ENCODE results near the gene NOB1. TPM values are rescaled to one million over a fixed set of nuclear protein-coding genes. Genes with fewer than 3 reads are reported as not detected.

The NOB1 gene
- total RNA-seq, 1 experiment from 2014 or later, result 101 TPM

DNA sequence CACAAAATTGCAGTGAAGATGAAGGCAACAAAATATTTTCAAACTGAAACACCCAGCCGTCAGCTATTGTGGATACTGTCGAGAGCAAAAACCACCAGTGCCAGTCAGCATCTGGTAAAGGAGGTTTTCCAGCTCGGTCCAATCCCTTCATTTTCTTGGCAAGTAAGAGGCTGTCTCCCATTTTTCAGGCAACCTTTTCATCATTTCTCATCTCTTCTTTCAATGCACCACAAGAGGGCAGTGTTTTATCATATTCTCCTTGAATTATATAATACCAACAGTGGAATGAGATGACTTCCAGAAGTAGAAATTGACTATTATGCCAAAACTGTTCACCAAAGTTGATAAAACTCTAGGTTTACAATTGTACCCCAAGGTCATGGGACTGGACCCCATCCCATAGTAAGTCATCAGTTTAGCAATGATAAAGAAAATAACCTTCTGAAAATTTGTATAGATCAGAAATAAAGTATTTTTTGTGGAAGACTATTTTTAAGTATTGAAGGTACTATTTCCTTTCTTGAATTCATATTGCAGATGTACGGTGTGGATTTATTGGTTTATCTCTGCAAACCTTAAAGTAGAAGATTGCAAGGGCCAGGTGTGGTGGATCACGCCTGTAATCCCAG lies 45.2 kb downstream of the NOB1 start:
- H3K4ac ChIP-seq (ENCODE audit: low read depth, low read length), result no peak overlapping the region
- no peak overlapping the region for H2AFZ ChIP-seq (ENCODE audit: low read length)
- H3K4me1 Mint-ChIP-seq, result no peaks in the 10 kb centered on the region
- no peak overlapping the region for H4K8ac ChIP-seq (replicated peaks; ENCODE audit: insufficient read length, low read depth, low read length)
- TF ChIP-seq CTCF (conservative IDR thresholded peaks at IDR 0.05), result peak; percentile 81
- H3K27me3 Mint-ChIP-seq (ENCODE audit: low read depth), result no peaks in the 10 kb centered on the region
- no peaks in the 10 kb centered on the region for H3K27me3 ChIP-seq (ENCODE audit: insufficient read depth, low read length)
- no peaks in the 10 kb centered on the region for H3K9me3 ChIP-seq (ENCODE audit: control insufficient read depth, low read depth, low read length)
- no peak overlapping the region for H3K4me3 Mint-ChIP-seq
- H4K91ac ChIP-seq (ENCODE audit: insufficient read length, low read depth, low read length), result no peak overlapping the region
- no peak overlapping the region for H3K27ac ChIP-seq (ENCODE audit: insufficient read length, low read depth, low read length)
- 0 out of 7 replicates have a peak overlapping the region, but pooled peaks of 1 of the 3 experiments have one; percentile 39 for H3K27ac Mint-ChIP-seq
- H2BK15ac ChIP-seq (ENCODE audit: low read depth, low read length), result no peak overlapping the region
- H2BK12ac ChIP-seq (ENCODE audit: insufficient read length, low read depth, low read length), result no peak overlapping the region
- H3K9me3 Mint-ChIP-seq, result no peaks in the 10 kb centered on the region
- H2BK120ac ChIP-seq (ENCODE audit: low read depth, low read length, poor library complexity, severe bottlenecking), result no peak overlapping the region
- no peak overlapping the region for H3K14ac ChIP-seq (ENCODE audit: insufficient read depth, low read length)
- no peak overlapping the region for H3K4me2 ChIP-seq (ENCODE audit: insufficient read depth, insufficient read length, low read length)
- no peak overlapping the region for H3K18ac ChIP-seq (ENCODE audit: insufficient read length, low read depth, low read length)
- H3K79me2 ChIP-seq (ENCODE audit: insufficient read depth, low read length), result no peaks in the 10 kb centered on the region
- H2BK20ac ChIP-seq (ENCODE audit: low read depth, low read length, poor library complexity, severe bottlenecking), result no peak overlapping the region
- no peak overlapping the region for H3K56ac ChIP-seq (ENCODE audit: insufficient read length, low read depth, low read length)
- no peaks in the 10 kb centered on the region for H4K20me1 ChIP-seq (ENCODE audit: control insufficient read depth, insufficient read depth, insufficient read length)
- H3T11ph ChIP-seq (ENCODE audit: low read length), result no peak overlapping the region
- WGBS (ENCODE audit: extremely low coverage, insufficient read length, low lambda C conversion rate), result no CpG with 5 or more reads among the region's 5 CpGs
- H2BK5ac ChIP-seq (ENCODE audit: insufficient read length, low read length), result no peak overlapping the region
- H3K79me1 ChIP-seq (ENCODE audit: insufficient read depth, low read depth, low read length, poor library complexity, severe bottlenecking), result no peaks in the 10 kb centered on the region
- DNase-seq, result no peak
- H3K23ac ChIP-seq (ENCODE audit: insufficient read length, low read depth, low read length), result no peak overlapping the region
- H3K4me1 ChIP-seq (ENCODE audit: insufficient read depth, low read length), result no peaks in the 10 kb centered on the region
- no peak overlapping the region for H3K9ac ChIP-seq (ENCODE audit: extremely low read depth, insufficient read length, low read length)
- H3K23me2 ChIP-seq (ENCODE audit: insufficient read length, low read depth, low read length, poor library complexity, severe bottlenecking), result no peaks in the 10 kb centered on the region
- peaks cover 0 to 35% (median 4%) of the 10 kb centered on the region in 3 experiments; a peak in 5 of 7 replicates for H3K36me3 Mint-ChIP-seq (ENCODE audit: insufficient read depth in 1 of 3, low read depth in 3 of 3)
- H2AK5ac ChIP-seq (ENCODE audit: insufficient read length, low read length), result no peak overlapping the region
- no peak overlapping the region for H4K5ac ChIP-seq (ENCODE audit: insufficient read length, low read depth, low read length)

All from H9 (cell line).